Breast epithelium (tissue), 3 donors: ENCODE data around the gene TRIO.

Source experiments
- CTCF ChIP-seq, 3 donors: fragments of 450-650 bp; IDR thresholded peaks; one replicate each; pipeline ENCODE4 v1.5.1; 2016 to 2017; ENCODE audit warnings: antibody characterized with exemption in 3 of 3, mild to moderate bottlenecking in 3 of 3, moderate library complexity in 3 of 3
- POLR2AphosphoS5 ChIP-seq, 3 donors: sonication (generic); formaldehyde crosslinking; IDR thresholded peaks; one replicate each; pipeline ENCODE4 v1.6.1; 2017; ENCODE audit warnings: antibody characterized with exemption in 3 of 3

- TF ChIP-seq POLR2AphosphoS5 (IDR thresholded peaks at IDR 0.05) = no peak
- no peak for TF ChIP-seq CTCF (IDR thresholded peaks at IDR 0.05)
These were observed 369.4 kb downstream of the TRIO start for GRCh38 chr5:14512574-14512973.
